Adrenal gland (tissue), 5 donors: ENCODE data around the gene SLC44A4.

Experiments used
- POLR2A ChIP-seq, 2 donors: fragments of 450-650 bp; IDR thresholded peaks; one replicate each; pipeline ENCODE4 v1.6.1; 2017; ENCODE audit warnings: antibody characterized with exemption in 2 of 2, mild to moderate bottlenecking in 2 of 2, moderate library complexity in 1 of 2
- TF ChIP-seq, protein P1 (sequence below), 6 experiments: fragments of 450-650 bp in 4 of 6; fragments of 200-600 bp in 2 of 6; sonication (generic) in 1 of 6; IDR thresholded peaks; 1 replicate in 5 of 6; 2 replicates in 1 of 6; pipeline versions ENCODE4 v1.5.1 to v1.8.0; 2016 to 2021; ENCODE audit warnings: antibody characterized with exemption in 6 of 6, mild to moderate bottlenecking in 2 of 6, moderate library complexity in 1 of 6
- donor health status: DM: no; HTN: no; CAD: no.

DNA sequence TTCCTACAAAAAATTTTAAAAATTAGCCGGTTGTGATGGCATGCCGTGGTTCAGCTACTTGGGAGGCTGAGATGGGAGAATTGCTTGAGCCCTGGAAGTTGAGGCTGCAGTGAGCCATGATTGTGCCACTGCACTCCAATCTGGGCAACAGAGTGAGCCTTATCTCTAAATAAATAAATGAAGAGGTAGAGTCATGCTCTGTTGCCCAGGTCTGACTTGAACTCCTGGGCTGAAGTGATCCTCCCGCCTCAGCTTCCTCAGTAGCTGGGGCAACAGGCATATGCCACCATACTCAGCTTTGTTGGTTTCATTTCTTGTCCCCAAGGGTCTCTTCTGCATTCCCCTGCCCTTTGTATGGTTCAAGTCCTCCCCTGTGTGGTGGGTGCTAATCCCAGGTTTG, 34.3 kb downstream of the SLC44A4 start:
- TF ChIP-seq, protein P1, sequence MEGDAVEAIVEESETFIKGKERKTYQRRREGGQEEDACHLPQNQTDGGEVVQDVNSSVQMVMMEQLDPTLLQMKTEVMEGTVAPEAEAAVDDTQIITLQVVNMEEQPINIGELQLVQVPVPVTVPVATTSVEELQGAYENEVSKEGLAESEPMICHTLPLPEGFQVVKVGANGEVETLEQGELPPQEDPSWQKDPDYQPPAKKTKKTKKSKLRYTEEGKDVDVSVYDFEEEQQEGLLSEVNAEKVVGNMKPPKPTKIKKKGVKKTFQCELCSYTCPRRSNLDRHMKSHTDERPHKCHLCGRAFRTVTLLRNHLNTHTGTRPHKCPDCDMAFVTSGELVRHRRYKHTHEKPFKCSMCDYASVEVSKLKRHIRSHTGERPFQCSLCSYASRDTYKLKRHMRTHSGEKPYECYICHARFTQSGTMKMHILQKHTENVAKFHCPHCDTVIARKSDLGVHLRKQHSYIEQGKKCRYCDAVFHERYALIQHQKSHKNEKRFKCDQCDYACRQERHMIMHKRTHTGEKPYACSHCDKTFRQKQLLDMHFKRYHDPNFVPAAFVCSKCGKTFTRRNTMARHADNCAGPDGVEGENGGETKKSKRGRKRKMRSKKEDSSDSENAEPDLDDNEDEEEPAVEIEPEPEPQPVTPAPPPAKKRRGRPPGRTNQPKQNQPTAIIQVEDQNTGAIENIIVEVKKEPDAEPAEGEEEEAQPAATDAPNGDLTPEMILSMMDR (IDR thresholded peaks at IDR 0.05): no peak
- TF ChIP-seq POLR2A (IDR thresholded peaks at IDR 0.05): no peak
